Neural progenitor cell (in vitro differentiated cells): ENCODE data around the gene PBLD. TPM values are rescaled to one million over a fixed set of nuclear protein-coding genes. Genes with fewer than 3 reads are reported as not detected.
A peak's percentile ranks its signal among the peaks of the same experiment; 100 is the strongest.

Experiments
- DNase-seq: peaks from one replicate; pipeline ENCODE4 v3.0.0-alpha.2; 2016; ENCODE audit warnings: low spot score
- H2AFZ ChIP-seq: fragments of 200-600 bp; sonication (generic); replicated peaks from 2 replicates; pipeline ENCODE4 v1.6.1; 2016; ENCODE audit warnings: antibody characterized with exemption
- H3F3A ChIP-seq: fragments of 200-600 bp; sonication (generic); 2 replicates; pipeline ENCODE4 v1.6.1; 2016; ENCODE audit warnings: antibody characterized with exemption, low read depth
- H3K27ac ChIP-seq: fragments of 200-600 bp; sonication (generic); 2 replicates; pipeline ENCODE4 v1.5.1; 2016; ENCODE audit warnings: mild to moderate bottlenecking
- H3K27me3 ChIP-seq: fragments of 200-600 bp; sonication (generic); 2 replicates; pipeline ENCODE4 v1.6.1; 2016; ENCODE audit warnings: mild to moderate bottlenecking, moderate library complexity
- H3K36me3 ChIP-seq: fragments of 200-600 bp; sonication (generic); 2 replicates; pipeline ENCODE4 v1.5.1; 2016
- H3K4me1 ChIP-seq: fragments of 200-600 bp; sonication (generic); 2 replicates; pipeline ENCODE4 v1.6.1; 2016; ENCODE audit warnings: mixed run types
- H3K4me2 ChIP-seq: fragments of 200-600 bp; sonication (generic); 2 replicates; pipeline ENCODE4 v1.6.1; 2016
- H3K4me3 ChIP-seq: fragments of 200-600 bp; sonication (generic); 2 replicates; pipeline ENCODE4 v1.5.1; 2016
- H3K79me2 ChIP-seq: fragments of 200-600 bp; sonication (generic); 2 replicates; pipeline ENCODE4 v1.6.1; 2016; ENCODE audit warnings: low read depth
- H3K9ac ChIP-seq: fragments of 200-600 bp; sonication (generic); 2 replicates; pipeline ENCODE4 v1.6.1; 2016
- H3K9me3 ChIP-seq: fragments of 200-600 bp; sonication (generic); 2 replicates; pipeline ENCODE4 v1.5.1; 2016; ENCODE audit warnings: low read depth
- H4K20me1 ChIP-seq: fragments of 200-600 bp; sonication (generic); 2 replicates; pipeline ENCODE4 v1.6.1; 2016; ENCODE audit warnings: low read depth
- H3K27ac Mint-ChIP-seq: 3 replicates; pipeline ENCODE4 v1.8.0; 2021; ENCODE audit warnings: mixed read lengths
- H3K27me3 Mint-ChIP-seq: 2 replicates; pipeline ENCODE4 v1.8.0; 2022; ENCODE audit warnings: low read depth, mild to moderate bottlenecking, inconsistent platforms, moderate library complexity, mixed read lengths; ENCODE audit not compliant: insufficient read depth
- H3K36me3 Mint-ChIP-seq: 3 replicates; pipeline ENCODE4 v1.8.0; 2021; ENCODE audit warnings: mixed read lengths
- H3K4me1 Mint-ChIP-seq: 3 replicates; pipeline ENCODE4 v1.8.0; 2021; ENCODE audit warnings: mixed read lengths
- H3K4me3 Mint-ChIP-seq: 3 replicates; pipeline ENCODE4 v1.8.0; 2021; ENCODE audit warnings: mild to moderate bottlenecking, moderate library complexity, mixed read lengths
- H3K9me3 Mint-ChIP-seq: 3 replicates; pipeline ENCODE4 v1.8.0; 2020; ENCODE audit warnings: mixed read lengths
- EZH2 ChIP-seq: fragments of 200-600 bp; sonication (generic); IDR thresholded peaks from 2 replicates; pipeline ENCODE4 v1.6.1; 2017; ENCODE audit warnings: antibody characterized with exemption, mild to moderate bottlenecking, moderate library complexity
- EZH2phosphoT487 ChIP-seq: fragments of 200-600 bp; sonication (generic); IDR thresholded peaks from 2 replicates; pipeline ENCODE4 v1.6.1; 2017; ENCODE audit warnings: antibody characterized with exemption
- total RNA-seq: library from RNA; depleted of rRNA; stranded (reverse); fragments of >200 nt; gene quantifications from 2 replicates; pipeline ENCODE4 v1.2.3, GENCODE V29; 2015; ENCODE audit warnings: low replicate concordance
- TF ChIP-seq, protein P1 (sequence below): fragments of 200-600 bp; sonication (generic); IDR thresholded peaks from 2 replicates; pipeline ENCODE4 v1.5.1; 2017; ENCODE audit warnings: antibody characterized with exemption, mild to moderate bottlenecking

The PBLD gene
- total RNA-seq, 1 donor from 2014 or later = 5.8 TPM

- Mint-ChIP-seq H3K36me3 (no peaks in the 10 kb centered on the region), H3K4me1 (peaks cover 14% of the 10 kb centered on the region), H3K27ac (no peak overlapping the region), H3K27me3 (peaks cover 11% of the 10 kb centered on the region), H3K9me3 (peaks cover 2% of the 10 kb centered on the region), H3K4me3 (no peak overlapping the region)
- Histone ChIP-seq H3K27ac (no peak overlapping the region), H2AFZ (no peak overlapping the region), H4K20me1 (no peaks in the 10 kb centered on the region), H3K36me3 (no peaks in the 10 kb centered on the region), H3K4me1 (peaks cover 33% of the 10 kb centered on the region), H3K4me2 (peak overlapping the region; percentile 61), H3K4me3 (no peak overlapping the region), H3K9ac (no peak overlapping the region), H3K27me3 (no peaks in the 10 kb centered on the region), H3K79me2 (no peaks in the 10 kb centered on the region), H3F3A (peaks cover 31% of the 10 kb centered on the region), H3K9me3 (no peaks in the 10 kb centered on the region)
- TF ChIP-seq, protein P1, sequence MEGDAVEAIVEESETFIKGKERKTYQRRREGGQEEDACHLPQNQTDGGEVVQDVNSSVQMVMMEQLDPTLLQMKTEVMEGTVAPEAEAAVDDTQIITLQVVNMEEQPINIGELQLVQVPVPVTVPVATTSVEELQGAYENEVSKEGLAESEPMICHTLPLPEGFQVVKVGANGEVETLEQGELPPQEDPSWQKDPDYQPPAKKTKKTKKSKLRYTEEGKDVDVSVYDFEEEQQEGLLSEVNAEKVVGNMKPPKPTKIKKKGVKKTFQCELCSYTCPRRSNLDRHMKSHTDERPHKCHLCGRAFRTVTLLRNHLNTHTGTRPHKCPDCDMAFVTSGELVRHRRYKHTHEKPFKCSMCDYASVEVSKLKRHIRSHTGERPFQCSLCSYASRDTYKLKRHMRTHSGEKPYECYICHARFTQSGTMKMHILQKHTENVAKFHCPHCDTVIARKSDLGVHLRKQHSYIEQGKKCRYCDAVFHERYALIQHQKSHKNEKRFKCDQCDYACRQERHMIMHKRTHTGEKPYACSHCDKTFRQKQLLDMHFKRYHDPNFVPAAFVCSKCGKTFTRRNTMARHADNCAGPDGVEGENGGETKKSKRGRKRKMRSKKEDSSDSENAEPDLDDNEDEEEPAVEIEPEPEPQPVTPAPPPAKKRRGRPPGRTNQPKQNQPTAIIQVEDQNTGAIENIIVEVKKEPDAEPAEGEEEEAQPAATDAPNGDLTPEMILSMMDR = no peak
- TF ChIP-seq EZH2 = no peak
- TF ChIP-seq EZH2phosphoT487 = no peak
- DNase-seq = no peak
Measured at GRCh38 chr10:68253346-68253745, 79.4 kb downstream of the PBLD start.

DNA sequence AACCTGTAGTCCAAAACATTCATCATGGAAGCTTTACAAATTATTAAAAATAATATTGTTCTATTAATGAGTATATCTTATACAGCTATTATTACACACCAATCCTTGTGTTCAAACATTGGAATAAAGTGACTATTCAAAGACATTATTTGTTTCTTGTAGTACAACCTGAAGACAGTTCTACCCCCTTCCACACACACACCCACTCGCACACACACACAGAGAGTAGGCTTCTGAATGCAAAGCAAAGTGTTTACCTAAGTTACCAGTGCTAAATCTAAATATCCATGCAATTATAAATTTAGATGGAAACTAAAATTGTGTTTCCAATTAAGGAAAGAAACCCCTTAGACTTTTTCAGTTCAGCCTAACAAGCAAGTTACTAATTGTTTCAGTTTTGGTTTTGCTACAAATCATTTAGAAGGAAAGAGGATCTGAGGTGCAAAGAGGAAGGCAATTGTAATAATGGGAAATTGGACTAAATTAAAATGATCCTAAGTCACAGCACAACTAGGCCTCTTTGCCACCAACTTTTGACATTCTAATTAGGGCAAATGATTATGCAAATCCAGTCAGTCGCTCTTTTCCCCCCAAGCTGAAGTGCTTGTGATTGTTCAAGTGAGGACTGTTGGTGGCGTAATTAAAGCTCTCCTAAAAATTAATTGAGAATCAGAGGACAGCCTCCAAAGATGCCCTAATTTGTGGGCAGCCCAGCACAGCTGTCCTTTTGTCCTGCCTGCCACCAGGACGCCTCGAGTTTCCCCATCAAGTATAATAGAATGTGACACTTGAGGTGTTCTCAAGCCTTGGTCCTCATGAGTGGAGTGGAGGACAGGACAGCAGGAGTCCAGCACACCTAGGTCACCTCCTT lies 80.9 kb downstream of the PBLD start:
- Mint-ChIP-seq H3K27me3 (peaks cover 11% of the 10 kb centered on the region), H3K36me3 (no peaks in the 10 kb centered on the region), H3K27ac (no peak overlapping the region), H3K4me3 (peak overlapping the region; percentile 9), H3K4me1 (peaks cover 14% of the 10 kb centered on the region), H3K9me3 (peaks cover 2% of the 10 kb centered on the region)
- peaks cover 31% of the 10 kb centered on the region for H3F3A ChIP-seq
- peak; percentile 37 for DNase-seq
- H3K9me3 ChIP-seq = no peaks in the 10 kb centered on the region
- H3K79me2 ChIP-seq = no peaks in the 10 kb centered on the region
- no peaks in the 10 kb centered on the region for H3K27me3 ChIP-seq
- no peak overlapping the region for H3K4me3 ChIP-seq
- no peak overlapping the region for H2AFZ ChIP-seq
- no peak overlapping the region for H3K9ac ChIP-seq
- H3K4me2 ChIP-seq = peak overlapping the region; percentile 61
- TF ChIP-seq, protein P1 = no peak
- TF ChIP-seq EZH2phosphoT487 (no peak), EZH2 (no peak)
- H4K20me1 ChIP-seq = no peaks in the 10 kb centered on the region
- H3K4me1 ChIP-seq = peaks cover 33% of the 10 kb centered on the region
- no peak overlapping the region for H3K27ac ChIP-seq
- no peaks in the 10 kb centered on the region for H3K36me3 ChIP-seq

DNA sequence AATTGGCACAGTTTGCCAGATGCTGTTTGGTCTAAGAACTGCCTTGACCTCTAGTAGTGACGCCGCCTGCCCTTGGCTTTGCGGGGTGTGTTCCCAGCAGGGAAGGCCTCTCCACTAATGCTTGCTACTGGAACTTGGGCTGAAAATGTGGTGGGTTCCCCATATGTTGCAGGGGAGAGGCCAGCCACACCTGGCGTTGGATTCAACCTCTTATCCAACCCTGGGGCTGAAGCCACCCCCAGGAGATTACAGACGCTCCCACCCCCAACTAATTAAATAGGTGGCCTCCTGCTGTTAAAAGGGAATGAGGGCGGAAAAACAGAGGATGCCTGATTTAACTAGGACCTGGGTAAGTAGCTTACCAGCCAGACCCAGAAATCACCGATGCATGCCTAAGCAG lies 81.6 kb downstream of the PBLD start:
- DNase-seq = peak; percentile 82
- no peak overlapping the region for H3K27ac ChIP-seq

GRCh38 chr10:68249297-68249696 lies 83.4 kb downstream of the PBLD start:
- H3K27ac Mint-ChIP-seq = no peak overlapping the region
- H3K27ac ChIP-seq = no peak overlapping the region
- H3K4me1 Mint-ChIP-seq = peaks cover 14% of the 10 kb centered on the region
- H3K4me3 ChIP-seq = no peak overlapping the region
- H3F3A ChIP-seq = peaks cover 31% of the 10 kb centered on the region
- H3K27me3 ChIP-seq = no peaks in the 10 kb centered on the region
- peaks cover 7% of the 10 kb centered on the region for H3K27me3 Mint-ChIP-seq
- H3K36me3 Mint-ChIP-seq = no peaks in the 10 kb centered on the region
- H3K4me1 ChIP-seq = peaks cover 33% of the 10 kb centered on the region
- H3K9me3 Mint-ChIP-seq = peaks cover 2% of the 10 kb centered on the region
- H3K9me3 ChIP-seq = no peaks in the 10 kb centered on the region
- no peak overlapping the region for H3K9ac ChIP-seq
- no peak for DNase-seq
- H3K4me3 Mint-ChIP-seq = no peak overlapping the region
- TF ChIP-seq, protein P1 = no peak
- TF ChIP-seq EZH2phosphoT487 (no peak), EZH2 (no peak)
- H3K4me2 ChIP-seq = no peak overlapping the region
- H4K20me1 ChIP-seq = no peaks in the 10 kb centered on the region
- H3K36me3 ChIP-seq = no peaks in the 10 kb centered on the region
- H3K79me2 ChIP-seq = no peaks in the 10 kb centered on the region
- no peak overlapping the region for H2AFZ ChIP-seq

More for the DNA sequence above, 81.6 kb downstream of the PBLD start:
- Mint-ChIP-seq H3K4me1 (peaks cover 14% of the 10 kb centered on the region), H3K9me3 (peaks cover 2% of the 10 kb centered on the region), H3K27ac (no peak overlapping the region), H3K27me3 (peaks cover 11% of the 10 kb centered on the region), H3K4me3 (no peak overlapping the region), H3K36me3 (no peaks in the 10 kb centered on the region)
- no peaks in the 10 kb centered on the region for H3K9me3 ChIP-seq
- H3K36me3 ChIP-seq = no peaks in the 10 kb centered on the region
- peaks cover 33% of the 10 kb centered on the region for H3K4me1 ChIP-seq
- H3K27me3 ChIP-seq = no peaks in the 10 kb centered on the region
- peaks cover 31% of the 10 kb centered on the region for H3F3A ChIP-seq
- H2AFZ ChIP-seq = no peak overlapping the region
- H3K9ac ChIP-seq = no peak overlapping the region
- no peaks in the 10 kb centered on the region for H3K79me2 ChIP-seq
- H4K20me1 ChIP-seq = no peaks in the 10 kb centered on the region
- H3K4me3 ChIP-seq = no peak overlapping the region
- peak overlapping the region; percentile 61 for H3K4me2 ChIP-seq
- TF ChIP-seq EZH2phosphoT487 (peak; percentile 35), EZH2 (no peak)
